GM18909 (cell line): Measurements from ENCODE around the gene PDE11A.

Experiments used
- ATAC-seq: cut with Tn5 transposase; IDR thresholded peaks from one replicate; pipeline ENCODE4 v1.9.1; 2021; ENCODE audit warnings: mild to moderate bottlenecking; ENCODE audit not compliant: unreplicated experiment, poor library complexity

The PDE11A gene

DNA sequence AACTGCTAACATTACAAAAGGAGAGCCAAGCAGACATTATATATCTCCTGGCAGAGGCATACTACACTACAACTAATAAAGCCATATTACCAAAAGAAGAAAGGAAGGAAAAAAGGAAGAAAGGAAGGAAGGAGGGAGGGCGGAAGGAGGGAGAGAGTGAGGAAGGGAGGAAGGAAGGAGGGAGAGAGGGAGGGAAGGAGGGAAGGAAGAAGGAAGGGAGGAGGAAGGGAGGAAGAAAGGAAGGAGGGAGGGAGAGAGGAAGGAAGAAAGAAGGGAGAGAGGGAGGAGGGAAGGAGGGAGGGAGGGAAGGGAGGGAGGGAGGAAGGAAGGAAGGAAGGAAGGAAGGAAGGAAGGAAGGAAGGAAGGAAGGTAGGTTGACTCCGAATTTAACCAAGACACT lies 133.4 kb downstream of the PDE11A start:
- no peak for ATAC-seq

DNA sequence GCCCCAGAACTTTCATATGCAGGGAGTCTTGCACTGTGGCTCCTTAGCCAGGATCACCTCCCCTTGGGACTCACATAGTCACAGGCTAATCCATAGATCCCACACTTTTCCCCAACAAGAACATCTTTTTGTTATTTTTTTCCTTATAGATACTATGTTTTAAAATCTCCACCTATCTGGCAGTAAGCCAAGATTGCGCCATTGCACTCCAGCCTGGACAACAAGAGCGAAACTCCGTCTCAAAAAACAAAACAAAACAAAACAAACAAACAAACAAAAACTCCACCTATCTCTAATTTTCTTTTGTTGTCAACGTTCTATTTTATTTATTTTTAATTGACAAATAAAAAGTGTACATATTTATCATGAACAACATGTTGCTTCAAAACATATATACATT lies 141.7 kb downstream of the PDE11A start:
- no peak for ATAC-seq

GRCh38 chr2:177929662-177930522 lies 142.7 kb downstream of the PDE11A start:
- no peak for ATAC-seq

DNA sequence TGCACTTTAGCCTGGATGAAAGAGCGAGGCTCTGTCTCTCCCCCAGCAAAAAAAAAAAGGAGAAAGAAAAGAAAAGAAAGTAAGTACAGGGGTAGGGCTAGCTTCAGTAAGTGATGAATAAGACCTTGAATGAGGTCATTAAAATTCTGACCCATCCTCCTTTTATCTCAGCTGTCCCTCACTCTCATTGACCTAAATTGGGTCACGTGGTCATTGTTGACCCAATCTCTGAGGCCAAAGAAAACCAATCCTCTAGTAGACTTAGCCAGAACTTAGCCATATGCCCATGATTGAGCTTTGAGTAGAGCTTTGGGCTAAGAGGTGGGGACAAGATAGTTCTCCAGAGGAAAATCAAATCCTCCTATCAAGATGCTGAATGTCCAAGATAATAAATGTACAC lies 149.3 kb downstream of the PDE11A start:
- no peak for ATAC-seq

DNA sequence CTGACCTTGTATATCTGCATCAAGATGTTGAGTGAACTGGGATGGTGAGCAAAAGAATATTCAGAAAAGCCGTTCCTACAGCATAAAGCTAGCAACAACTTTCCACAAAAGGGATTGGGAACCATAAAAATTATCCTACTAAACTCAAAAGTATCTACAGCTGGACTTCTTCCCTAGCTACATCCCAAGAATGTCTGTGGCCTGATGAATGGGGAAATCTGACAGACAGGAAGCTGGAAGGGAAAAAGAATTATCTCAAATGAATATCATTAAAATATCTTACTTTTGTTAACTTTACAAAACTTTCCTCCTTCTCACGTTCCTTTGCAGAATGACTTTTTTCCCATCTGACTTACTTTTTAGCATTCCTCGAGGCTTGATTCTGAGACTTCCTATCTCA lies 150.9 kb downstream of the PDE11A start:
- ATAC-seq = no peak

GRCh38 chr2:177917169-177917568 lies 155.4 kb downstream of the PDE11A start:
- no peak for ATAC-seq

DNA sequence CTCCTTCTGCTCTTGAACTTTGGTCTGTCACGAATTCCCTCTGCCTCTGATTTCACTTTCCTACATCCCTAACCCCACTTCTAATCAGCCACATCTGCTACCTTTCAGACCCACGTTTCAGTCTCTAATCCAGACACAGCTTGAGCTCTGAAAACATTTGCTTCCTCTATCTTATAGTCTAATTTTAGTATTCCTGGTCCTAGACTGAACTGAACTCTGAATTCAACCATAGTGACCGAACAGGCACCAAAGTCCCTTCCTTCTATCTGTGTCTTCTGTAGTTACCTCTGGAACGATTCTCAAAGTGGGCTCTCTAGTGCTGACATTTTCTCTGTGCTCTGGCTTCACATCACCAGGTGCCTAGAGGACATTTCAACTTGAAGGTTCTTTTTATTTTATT lies 156.2 kb downstream of the PDE11A start:
- ATAC-seq = no peak

DNA sequence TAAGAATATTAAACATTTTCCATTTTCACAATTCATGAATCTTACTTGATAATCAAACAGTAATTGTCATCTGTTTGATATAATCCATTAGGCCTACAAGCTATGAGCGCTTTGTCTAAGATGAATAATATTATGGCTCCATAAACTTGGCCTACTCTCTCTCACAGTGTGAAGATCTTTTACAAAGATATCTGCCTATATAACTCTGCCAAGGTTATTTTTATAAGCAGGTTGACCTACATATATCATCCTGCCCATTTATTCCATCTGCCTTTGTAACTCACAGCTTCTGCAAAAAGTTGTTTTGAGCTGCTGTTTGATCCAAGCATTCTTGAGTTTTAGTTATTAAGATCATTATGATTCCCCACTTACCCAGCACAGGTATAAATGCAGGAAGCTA lies 158.3 kb downstream of the PDE11A start:
- no peak for ATAC-seq

- ATAC-seq = no peak
Observed at GRCh38 chr2:177909962-177910361, 162.6 kb downstream of the PDE11A start.

DNA sequence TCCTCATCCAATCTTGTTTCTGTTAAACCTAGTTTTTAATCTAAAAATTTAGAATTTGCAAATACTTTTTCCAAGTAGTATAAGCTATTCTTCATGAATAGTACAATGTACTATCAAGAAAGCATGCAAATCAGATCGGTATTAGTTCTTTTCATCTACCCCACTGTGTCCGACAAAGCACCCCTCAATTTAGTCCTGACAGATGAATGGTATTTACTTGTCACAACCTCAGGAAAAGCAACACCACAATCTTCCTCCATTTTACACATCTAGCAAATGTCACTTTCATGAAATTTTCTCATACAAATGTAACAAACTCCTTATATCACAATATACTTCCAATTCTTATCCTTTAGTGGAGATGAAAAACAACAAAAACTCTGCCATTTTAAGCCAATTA lies 163.8 kb downstream of the PDE11A start:
- ATAC-seq = no peak

DNA sequence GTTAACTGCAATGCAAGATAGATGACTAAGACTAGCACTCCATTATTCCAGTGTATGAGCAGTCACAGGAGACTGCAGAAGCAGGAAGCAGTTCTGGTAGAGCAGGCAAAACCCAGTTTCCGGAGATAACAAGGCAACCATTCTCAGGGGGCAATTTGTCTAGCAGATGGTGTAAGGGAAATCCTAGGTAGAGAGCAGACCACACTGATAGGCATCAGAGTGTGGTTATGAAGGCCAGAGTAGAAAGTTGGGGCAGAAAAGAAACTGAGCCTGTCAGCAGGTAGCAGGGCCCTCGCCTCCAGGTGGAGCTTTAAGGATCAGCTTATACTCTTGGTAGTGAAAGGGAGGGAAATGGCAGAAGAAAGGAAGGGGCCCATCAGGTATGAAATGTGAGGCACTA lies 164.4 kb downstream of the PDE11A start:
- ATAC-seq = peak; percentile 55

DNA sequence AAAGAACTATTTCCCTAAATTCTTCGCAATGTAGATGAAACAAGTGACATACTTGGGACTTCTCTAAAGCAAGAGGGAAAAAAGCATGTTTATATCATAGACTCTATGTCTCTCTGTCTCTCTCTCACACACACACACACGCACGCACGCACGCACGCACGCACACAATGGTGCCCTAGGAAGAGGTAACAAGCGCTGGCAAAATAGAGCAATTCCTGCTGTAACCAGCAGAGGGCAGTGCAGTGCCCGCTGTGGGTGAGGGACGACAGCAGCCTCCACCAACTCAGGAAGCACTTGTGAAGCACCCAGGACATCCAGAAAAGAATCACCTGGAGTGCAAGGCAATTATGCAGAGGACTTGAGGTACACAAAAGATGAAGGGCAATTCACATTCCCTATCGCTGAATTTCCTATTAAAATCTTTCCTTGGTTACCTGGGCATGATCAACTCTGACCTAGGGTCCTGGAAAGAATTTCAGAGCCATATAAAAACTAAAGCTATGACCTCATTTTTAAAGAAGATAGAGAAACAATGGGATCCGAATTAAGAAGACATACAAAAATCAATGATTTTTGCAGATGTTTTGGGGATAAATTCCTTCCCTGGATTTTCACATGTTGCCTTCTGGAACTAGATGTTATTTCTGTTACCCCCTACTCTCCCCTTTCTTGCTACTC lies 166.4 kb downstream of the PDE11A start:
- peak; percentile 92 for ATAC-seq

- ATAC-seq = no peak
Observed at GRCh38 chr2:177905640-177906039, 166.9 kb downstream of the PDE11A start.

DNA sequence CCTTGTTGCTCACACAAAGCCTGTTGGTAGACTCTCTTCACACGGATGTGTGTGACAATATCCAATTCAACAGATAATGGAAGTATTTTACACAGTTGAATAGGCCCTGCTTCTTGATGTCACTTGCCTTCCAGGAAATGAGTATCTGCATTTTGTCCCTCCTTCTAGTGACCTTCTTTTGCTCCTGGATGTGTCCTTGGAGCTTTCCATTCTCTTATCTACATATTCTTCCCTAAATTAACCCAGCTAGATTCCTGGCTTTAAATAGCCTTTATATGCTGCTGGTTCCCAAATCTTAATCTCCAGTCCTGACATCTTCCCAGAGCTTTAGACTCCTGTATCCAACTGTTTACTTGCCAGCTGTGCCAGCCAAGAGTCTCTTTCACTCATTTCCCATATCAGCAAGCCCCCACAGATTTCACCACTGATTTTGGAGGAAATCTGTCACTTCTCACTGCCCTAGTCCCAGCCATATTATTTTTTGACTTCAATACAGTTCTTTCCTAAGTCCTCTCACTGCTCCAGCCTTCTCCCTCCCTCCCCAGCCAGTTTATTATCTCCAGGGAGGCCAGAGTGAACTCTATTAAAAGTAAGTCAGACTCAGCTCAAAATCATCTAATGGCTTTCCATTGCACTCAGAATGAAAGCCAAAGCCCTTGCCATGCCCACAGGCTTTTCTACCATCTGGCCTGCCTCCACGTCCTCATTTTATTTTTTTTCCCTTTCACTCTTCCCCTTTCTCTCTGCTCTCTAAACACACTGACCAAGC lies 170.0 kb downstream of the PDE11A start:
- ATAC-seq = no peak

DNA sequence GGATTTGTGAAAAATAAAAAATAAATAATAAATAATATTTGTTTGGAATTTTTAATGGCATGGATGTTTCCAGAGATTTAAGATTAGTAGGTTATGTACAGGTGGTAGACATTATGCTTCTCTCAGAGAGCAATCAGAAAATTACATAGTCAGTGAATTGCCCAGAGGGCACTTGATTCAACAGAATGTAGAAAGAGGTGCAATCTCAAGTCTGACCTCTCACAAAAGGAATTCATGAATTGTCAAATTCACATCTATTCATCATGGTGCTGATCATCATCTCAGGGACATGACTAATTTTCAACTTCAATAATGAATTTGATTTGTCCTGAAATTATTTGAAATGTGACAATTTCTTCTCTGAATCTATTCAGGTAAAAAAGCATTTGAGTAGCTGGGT lies 172.5 kb downstream of the PDE11A start:
- no peak for ATAC-seq

DNA sequence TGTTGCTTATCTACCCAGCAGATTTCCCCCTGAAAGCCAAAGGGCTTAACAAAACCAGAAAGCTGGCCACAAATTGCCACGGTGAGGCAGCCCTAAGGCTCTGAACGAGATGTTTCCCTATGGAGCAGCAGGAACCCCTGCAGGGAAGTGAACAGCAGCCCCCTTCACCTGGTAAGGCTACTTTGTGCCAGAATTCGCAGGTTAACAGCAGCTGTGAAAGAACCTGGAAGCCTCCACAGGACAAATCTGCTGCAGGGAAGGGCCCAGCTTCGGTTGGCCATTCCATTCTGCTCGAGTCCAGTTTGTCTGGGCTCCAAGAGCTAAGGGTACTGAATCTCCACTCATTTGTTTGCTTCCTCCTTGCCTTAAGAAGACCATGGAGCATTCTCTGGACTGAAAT lies 175.3 kb downstream of the PDE11A start:
- ATAC-seq = no peak

DNA sequence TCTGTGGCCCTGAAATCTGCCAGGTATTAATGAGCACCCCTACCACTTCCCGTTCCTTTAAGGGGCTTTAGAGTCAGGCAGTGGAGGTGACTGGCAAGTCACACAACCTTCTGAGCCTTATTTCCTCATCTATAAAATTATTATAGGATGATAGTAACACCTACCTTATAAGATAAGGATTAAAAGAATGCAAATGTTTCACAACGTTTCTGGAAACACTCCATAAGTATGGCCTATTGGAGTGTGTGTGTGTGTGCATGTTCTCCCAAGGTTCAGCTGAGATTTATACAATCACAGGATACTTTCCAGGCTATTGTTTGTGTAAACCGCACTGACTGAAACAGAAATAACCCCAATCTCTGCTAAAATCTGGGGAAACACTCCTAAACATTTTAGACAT lies 176.0 kb downstream of the PDE11A start:
- ATAC-seq = no peak

GRCh38 chr2:177894546-177894945 lies 178.0 kb downstream of the PDE11A start:
- ATAC-seq = no peak

DNA sequence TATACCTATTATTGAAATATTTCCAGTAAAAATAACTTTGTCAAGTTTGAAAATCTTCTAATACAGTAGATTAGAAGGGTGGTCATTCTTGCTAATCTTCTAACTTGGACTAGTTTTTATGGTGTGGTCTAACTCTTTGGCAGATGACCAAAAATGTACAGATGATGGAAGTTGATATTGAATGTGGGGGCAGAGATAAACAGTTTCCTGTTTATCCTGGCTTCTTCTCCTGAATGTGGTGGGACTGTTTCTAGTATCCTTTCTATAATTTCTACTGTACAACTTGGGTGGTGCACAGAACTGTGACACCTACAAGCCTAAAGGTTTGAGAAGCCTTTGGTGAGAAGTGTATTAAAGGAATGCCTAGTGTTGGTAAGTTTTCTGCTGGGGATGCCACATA lies 178.7 kb downstream of the PDE11A start:
- ATAC-seq = no peak

DNA sequence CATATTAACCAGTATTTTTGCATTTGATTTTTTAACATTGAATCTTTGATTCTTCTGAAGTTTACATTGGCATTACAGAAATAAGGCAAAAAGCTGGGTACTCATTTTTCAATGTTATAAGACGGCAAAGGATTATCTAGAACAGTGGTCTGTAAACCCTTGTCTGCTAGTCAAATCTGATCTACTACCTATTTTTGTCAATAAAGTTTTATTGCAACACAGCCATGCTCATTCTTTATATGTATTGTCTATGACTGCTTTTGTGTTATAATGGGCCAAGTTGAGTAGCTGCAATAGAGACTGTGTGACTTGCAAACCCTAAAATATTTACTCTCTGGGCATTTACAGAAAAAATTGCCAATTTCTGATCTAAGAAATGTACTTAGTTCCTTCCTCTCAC lies 181.0 kb downstream of the PDE11A start:
- no peak for ATAC-seq

DNA sequence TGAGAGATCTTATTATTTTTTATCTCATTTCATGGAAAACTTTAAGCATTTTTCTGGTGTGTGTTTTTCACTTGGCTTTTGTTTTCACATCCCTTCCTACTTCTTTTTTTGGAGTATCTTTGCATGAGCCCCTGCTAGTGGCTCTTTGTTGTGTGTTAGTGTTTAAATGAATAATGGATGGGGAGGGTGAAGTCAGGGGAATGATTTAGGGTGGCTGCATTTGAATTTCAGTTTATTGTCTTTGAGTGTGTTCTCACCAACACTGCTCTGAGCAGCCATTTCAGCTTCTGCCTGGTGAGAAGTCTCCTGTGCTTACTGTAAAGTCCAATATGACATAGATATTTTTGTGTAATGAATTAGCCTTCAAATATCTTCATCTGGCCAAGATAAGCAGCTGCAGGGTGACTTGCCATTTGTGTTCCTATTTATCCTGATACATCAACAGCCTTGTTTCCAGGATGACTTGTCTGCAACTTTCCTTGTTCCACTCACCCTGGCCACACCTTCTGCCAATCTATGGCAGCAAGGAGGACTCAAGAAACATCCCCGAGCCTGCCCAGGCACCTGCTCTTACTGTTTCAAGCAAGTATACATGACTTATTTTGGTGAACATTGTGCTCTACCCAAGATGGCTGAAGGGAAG lies 182.6 kb downstream of the PDE11A start:
- ATAC-seq = no peak
